SIG-M5 (cell line): ENCODE results near the gene SERPINB8.

Source experiments
- DNase-seq: peaks from one replicate; lab custom pipeline; 2025; lab: John Stamatoyannopoulos, UW

Gene SERPINB8

GRCh38 chr18:63964908-63965307 lies 5.0 kb upstream of the SERPINB8 start:
- DNase-seq: no peak

DNA sequence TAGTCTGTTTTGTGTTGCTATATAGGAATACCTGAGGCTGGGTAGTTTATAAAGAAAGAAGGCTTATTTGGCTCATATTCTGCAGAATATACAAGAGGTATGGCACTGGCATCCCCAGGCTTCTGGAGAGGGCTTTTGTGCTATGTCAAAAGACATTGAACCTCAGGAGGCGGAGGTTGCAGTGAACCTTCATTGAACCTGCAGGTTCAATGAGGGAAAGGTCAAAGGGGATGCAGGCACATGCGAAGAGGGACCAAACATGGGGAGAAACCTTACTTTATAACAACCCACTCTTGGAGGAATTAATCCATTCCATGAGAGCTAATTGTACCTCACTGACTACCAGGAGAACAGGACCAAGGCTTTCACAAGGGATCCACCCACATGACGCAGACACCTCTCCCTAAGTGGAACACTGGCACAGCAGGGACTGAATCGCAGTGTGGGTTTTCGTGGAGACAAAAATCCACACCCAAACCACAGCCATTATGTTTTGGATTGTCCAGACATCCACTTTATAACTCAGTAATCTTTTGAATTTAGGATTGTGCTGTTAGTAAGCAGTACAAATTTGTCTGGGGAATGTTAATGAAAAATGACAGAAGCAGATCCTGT lies 4.1 kb upstream of the SERPINB8 start:
- DNase-seq: no peak

- no peak for DNase-seq
Measured at GRCh38 chr18:63970809-63971205, 926 bp downstream of the SERPINB8 start.

- no peak for DNase-seq
Measured at GRCh38 chr18:63971320-63972001, 1.6 kb downstream of the SERPINB8 start.

- no peak for DNase-seq
Measured at GRCh38 chr18:63972002-63972376, 2.1 kb downstream of the SERPINB8 start.

GRCh38 chr18:63974991-63975390 lies 5.1 kb downstream of the SERPINB8 start:
- DNase-seq: peak; percentile 43

GRCh38 chr18:63975628-63976027 lies 5.7 kb downstream of the SERPINB8 start:
- peak; percentile 36 for DNase-seq

- DNase-seq: no peak
Measured at GRCh38 chr18:63977040-63977439, 7.2 kb downstream of the SERPINB8 start.

GRCh38 chr18:63979409-63979920 lies 9.6 kb downstream of the SERPINB8 start:
- no peak for DNase-seq

DNA sequence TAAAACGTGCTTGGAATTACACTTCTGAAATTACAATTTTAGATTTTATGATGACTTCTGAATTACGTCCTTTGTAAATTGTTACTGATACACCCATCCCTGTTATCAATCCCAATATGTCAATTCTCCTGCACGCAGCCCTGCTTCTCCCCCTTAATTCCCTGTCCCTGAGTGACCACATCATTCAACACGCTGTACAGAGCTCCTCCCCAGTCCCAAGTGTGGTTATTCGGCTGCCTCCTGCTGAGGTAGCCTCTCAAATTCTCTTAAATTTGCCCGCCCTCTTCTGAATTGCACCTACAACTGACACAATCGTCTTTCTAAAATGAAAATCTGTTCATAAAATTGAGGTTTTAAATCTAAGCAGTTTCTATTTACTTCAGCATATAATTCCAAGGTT lies 10.1 kb downstream of the SERPINB8 start:
- DNase-seq: no peak

- DNase-seq: peak; percentile 22
Measured at GRCh38 chr18:63980896-63981460, 11.1 kb downstream of the SERPINB8 start.

DNA sequence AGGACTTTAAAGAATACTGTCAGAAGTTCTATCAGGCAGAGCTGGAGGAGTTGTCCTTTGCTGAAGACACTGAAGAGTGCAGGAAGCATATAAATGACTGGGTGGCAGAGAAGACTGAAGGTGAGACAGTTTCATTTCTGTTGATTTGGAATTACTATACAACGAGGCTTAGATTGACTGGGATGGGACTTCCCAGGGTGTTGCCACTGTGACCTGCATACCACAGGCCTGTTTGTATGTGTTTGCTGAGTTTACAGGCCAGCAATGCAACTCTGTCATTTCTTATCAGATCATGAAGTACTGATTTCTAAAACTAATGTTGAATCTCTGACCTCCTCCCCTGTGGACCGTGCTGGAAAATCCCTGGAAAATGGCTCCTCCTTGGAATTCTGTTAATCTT lies 11.8 kb downstream of the SERPINB8 start:
- DNase-seq: no peak

GRCh38 chr18:63982361-63982760 lies 12.5 kb downstream of the SERPINB8 start:
- DNase-seq: no peak

GRCh38 chr18:63986885-63987284 lies 17.0 kb downstream of the SERPINB8 start:
- DNase-seq: no peak

DNA sequence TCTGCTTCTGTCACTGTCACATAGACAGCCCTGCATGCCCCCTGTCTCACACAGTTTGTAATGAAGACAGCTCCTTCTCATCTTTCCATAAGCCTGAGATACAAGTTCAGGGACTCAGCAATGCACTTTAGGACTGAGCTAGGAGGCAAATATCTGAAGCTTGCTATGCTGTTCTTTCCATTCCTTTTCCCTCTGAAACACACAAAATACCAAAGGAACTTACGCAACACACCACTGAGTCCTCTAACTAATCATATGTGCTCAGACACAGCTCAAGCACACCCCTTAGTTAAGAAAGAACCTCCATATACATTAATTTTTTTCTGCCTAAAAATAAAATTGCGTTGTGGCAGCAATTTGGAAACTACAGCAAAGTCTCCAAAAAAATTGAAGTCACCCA lies 17.9 kb downstream of the SERPINB8 start:
- DNase-seq: no peak

DNA sequence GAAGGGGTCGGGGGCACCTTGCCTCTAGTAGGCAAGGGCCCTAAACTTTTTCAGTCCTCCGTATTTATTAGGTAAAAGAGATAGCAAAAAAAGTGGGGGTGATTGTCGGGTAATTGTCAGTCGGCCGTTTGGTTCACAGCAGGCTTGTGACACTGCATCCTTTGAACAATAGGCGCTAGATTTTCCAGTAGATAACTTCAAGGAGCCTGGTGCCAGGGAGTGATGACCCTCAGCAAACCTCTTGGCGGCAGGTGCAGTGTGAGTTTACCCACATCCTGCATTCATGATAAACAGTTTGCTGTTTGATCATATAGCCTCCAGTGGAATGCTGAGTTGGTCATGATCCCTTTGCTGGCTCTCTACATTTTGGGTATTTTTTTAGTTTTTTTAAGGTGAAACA lies 22.9 kb downstream of the SERPINB8 start:
- DNase-seq: no peak

GRCh38 chr18:63994783-63995399 lies 25.0 kb downstream of the SERPINB8 start:
- DNase-seq: no peak

DNA sequence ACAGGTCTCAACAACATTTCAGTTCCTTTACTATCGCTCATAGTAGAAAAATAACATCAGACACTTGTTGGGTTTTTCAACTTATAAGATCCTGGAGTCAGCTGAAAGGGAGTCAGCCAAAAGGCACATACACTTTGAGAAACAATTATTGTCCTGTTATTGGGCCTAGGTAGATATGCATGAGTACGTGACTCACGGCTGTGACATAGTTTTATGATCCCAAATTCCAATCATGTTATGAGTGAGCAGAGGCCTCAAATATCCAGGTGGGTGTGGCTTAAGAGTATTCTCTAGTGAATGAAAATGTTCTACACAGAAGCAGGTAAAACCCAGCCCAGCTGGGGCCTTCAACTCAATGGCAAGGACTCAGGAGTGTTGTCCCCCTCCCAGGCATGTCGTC lies 27.2 kb downstream of the SERPINB8 start:
- DNase-seq: no peak

- no peak for DNase-seq
Measured at GRCh38 chr18:63997606-63998005, 27.7 kb downstream of the SERPINB8 start.

DNA sequence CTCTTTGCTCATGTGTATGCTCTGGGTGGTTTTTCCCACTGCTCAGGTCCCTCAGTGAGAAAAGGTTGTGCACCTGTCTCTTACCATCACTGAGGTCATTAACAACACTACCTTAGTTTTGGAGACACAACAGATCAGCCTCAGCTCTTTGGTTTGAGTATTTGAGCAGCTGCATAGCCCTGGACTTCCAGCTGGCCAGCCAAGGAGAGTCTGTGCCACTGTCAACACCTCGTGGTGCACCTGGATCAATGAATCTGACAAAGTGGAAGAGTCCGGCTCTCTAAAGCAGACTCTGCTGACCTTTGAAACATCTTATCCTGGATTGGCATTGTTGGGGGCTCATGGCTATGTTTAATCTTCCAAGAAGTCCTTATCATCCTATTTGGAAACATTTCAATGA lies 30.0 kb downstream of the SERPINB8 start:
- DNase-seq: no peak

- DNase-seq: no peak
Measured at GRCh38 chr18:64002581-64002980, 32.7 kb downstream of the SERPINB8 start.

GRCh38 chr18:64009305-64009704 lies 39.4 kb downstream of the SERPINB8 start:
- DNase-seq: no peak

DNA sequence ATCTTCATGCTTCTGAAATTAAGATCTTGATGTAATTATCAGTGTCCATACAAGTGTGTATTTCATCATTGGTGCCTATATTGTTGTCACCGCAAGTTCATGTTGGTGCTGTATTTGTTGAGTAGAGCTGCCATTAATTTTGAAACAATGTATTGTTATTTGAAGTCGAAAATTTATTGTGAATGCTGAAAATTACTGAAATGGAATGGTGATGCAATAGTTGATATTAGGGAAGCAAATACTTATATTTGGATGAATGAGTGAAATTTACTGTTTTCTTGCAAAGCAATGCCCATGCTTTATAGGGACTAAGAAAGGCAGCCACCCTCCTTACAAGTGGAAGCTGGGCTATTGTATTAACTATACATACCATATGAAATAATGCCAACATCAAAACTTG lies 41.6 kb downstream of the SERPINB8 start:
- no peak for DNase-seq
